D721Med (cell line): Measurements from ENCODE around the gene GRM7.

Source experiments
- DNase-seq: peaks from one replicate; pipeline ENCODE4 v3.0.0; 2011; ENCODE audit warnings: low spot score; ENCODE audit not compliant: insufficient read length
- FAIRE-seq: peaks from 2 replicates; lab custom pipeline; 2011; peaks lifted over from hg19 to GRCh38; lab: Jason Lieb, UNC
- TF ChIP-seq, protein P1 (sequence below): IDR thresholded peaks from 2 replicates; pipeline ENCODE4 v1.5.1; 2012; ENCODE audit warnings: mild to moderate bottlenecking, control low read depth; ENCODE audit not compliant: insufficient read depth; ENCODE audit errors: missing control alignments

The GRM7 gene

DNA sequence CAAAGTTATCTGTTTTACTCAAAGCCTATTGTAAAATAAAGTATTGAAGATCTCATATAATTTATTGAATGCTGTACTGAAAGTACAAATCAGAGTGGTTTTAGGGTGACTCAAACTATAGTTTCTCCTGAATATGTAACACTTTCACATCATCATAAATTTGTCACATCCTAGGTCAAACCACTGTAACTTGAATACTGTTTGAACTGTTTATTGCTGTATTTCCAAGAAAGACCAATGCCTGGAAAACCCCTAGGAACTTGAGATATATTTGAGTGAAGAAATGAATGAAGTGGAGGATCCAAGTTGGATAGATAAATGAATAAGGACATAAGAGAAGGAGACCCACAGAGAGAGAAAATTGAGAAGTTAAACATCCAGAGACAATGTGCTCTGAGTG, 348.2 kb downstream of the GRM7 start:
- DNase-seq (no peak), FAIRE-seq (no peak)
- TF ChIP-seq, protein P1, sequence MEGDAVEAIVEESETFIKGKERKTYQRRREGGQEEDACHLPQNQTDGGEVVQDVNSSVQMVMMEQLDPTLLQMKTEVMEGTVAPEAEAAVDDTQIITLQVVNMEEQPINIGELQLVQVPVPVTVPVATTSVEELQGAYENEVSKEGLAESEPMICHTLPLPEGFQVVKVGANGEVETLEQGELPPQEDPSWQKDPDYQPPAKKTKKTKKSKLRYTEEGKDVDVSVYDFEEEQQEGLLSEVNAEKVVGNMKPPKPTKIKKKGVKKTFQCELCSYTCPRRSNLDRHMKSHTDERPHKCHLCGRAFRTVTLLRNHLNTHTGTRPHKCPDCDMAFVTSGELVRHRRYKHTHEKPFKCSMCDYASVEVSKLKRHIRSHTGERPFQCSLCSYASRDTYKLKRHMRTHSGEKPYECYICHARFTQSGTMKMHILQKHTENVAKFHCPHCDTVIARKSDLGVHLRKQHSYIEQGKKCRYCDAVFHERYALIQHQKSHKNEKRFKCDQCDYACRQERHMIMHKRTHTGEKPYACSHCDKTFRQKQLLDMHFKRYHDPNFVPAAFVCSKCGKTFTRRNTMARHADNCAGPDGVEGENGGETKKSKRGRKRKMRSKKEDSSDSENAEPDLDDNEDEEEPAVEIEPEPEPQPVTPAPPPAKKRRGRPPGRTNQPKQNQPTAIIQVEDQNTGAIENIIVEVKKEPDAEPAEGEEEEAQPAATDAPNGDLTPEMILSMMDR: no peak

DNA sequence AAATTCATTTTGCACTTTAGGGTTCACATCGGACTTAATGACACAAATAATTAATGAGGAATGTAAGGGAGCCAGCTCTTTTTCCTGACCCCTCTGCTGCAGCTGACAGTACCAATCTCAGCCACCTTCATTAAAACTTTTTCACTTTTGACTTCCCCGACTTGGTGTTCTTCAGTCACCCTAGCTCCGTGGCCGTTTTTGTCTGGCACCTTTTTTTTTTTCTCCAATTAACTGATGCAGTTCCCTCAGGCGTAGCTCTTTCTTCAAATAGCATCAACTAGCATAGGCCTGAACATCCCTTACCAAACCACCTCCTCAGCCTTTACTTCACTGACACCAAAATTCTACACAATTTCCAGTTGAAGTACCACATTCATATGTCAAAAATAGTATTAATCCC, 350.8 kb downstream of the GRM7 start:
- TF ChIP-seq, protein P1: no peak
- DNase-seq (no peak), FAIRE-seq (no peak)

DNA sequence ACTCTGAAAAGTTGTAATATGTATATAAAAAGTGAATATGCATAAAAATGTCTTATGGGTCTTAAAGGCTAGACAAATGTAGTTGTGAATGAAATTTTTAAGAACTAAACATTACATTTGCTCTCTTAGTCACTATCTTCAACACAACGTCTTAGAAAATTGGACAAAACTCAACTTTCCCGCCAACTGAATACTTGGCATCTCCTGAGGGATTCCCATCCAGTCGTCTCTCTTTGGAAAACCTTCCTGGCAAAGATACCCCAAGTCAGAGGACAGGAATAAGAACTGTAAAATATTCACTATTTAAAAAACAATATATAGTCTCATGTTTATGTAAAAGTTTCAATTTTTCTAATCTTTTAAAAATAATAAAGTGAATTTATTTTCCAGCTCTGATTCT, 354.8 kb downstream of the GRM7 start:
- TF ChIP-seq, protein P1: no peak
- FAIRE-seq (no peak), DNase-seq (no peak)

DNA sequence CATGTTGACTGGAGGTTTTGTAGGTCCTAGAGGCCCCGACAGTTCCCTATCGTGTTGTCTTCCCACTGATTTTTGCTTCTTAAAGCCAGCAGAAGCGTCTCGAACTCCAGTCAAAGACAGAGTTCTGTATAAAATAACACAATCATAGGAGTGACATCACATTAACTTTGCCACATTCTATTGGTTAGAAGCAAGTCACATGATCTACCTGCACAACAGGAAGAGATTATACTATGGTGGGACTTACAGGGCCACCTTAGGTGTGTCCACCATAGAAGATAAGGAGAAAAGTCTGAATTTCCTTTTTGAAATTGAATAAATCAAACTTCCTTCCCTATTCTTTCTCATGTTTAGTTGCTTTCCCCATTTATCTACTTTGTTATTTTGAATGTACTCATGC, 365.5 kb downstream of the GRM7 start:
- no peak for DNase-seq
- no peak for FAIRE-seq
- TF ChIP-seq, protein P1: no peak

DNA sequence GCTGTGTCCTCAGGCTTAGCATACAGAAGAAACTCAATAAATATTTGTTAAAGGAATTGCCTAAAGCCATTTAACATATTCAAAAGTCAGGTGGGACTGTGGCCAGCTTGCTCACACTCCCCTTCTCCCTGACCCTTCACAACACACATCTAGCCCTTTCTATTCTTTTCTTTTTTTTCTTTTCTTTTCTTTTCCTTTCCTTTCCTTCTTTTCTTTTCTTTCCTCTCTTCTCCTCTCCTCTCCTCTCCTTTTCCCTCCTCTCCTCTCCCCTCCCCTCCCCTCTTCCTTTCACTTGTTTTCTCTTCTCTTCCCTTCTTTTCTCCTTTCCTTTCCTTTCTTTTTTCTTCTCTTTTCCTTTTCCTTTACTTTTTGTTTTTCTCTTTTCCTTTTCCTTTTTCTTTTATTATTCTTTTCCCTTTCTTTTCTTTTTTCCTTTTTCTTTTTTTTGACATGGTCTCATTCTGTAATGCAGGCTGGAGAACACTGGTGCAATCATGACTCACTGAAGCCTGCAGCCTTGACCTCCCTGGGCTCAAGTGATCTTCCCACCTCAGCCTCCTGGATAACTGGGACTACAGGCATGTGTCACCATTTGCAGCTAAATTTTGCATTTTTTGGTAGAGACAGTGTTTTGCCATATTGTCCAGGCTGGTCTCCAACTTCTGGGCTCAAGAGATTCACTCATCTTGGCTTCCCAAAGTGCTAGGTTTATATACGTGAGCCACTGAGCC, 377.8 kb downstream of the GRM7 start:
- FAIRE-seq: no peak
- no peak for DNase-seq
- TF ChIP-seq, protein P1: no peak

DNA sequence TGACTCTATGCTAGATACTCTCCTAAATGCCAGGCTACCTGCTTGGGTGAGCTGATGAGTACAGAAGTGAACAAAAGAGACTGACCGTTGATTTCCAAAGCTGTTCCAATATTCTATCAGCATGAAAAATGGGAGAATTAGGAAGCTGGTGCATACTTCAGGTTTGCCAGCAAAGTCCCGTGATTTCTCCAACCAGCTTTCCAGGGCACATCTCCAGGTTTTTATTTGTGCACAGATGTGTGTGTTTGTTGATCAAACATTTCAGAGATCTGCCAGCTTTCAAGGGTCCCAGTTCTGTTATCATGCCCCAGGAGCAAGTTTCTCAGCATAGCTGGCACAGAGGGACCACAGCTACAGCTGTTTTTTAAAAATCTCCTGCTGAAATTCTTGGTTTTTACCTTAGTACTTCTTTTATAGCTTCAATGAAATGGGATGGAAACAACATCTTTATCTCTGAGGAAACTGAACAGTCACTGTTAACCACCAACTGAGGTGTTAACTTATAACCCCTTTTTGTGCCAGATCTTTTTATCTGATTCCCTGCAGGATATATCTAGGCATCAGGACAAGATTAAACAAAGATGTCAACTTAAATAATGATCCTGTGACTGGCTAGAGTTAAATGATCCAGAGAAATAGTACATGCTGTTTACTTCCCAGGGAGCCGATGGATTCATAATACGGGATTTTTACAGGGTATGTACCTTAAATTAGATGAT, 380.8 kb downstream of the GRM7 start:
- TF ChIP-seq, protein P1: no peak
- DNase-seq (no peak), FAIRE-seq (no peak)

DNA sequence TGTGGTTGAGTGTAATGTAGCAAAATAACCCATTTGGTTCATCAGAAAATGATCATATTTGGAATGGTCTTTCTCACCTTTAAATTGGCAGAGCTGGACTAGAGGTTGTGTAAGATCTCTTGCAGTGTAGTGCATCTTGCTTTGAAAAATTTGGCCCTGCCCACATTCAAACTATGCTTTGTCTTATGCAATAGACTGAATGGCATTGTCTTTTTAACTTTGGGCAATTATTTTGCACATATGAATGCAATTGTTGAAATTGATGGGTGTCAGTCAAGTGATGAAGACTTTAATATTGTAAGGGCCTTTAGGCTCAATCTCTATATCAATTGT, 381.4 kb downstream of the GRM7 start:
- TF ChIP-seq, protein P1: no peak
- FAIRE-seq (no peak), DNase-seq (no peak)
